ENCODE data around the gene FASN. TPM values are rescaled to one million over a fixed set of nuclear protein-coding genes. Genes with fewer than 3 reads are reported as not detected.
A peak's percentile ranks its signal among the peaks of the same experiment; 100 is the strongest.

Gene FASN
- total and polyA plus RNA-seq, 2 of the 13 experiments (the other 11 are each of a cell fraction or from before 2014, with no cell fraction given): 51.7 to 101 TPM

- no peak for TF ChIP-seq USF2 (IDR thresholded peaks at IDR 0.05; ENCODE audit: low read depth, low read length)
- no peak for TF ChIP-seq USF2 (CRISPR knock-in tag; IDR thresholded peaks at IDR 0.05; ENCODE audit: borderline replicate concordance)
- no peak for TF ChIP-seq MED8 (CRISPR knock-in tag; IDR thresholded peaks at IDR 0.05; ENCODE audit: insufficient replicate concordance)
- TF ChIP-seq RARG (CRISPR knock-in tag; IDR thresholded peaks at IDR 0.05; ENCODE audit: low read depth): no peak
- TF ChIP-seq GTF2F1 (IDR thresholded peaks at IDR 0.05; ENCODE audit: low read length): no peak
- TF ChIP-seq ATF7 (IDR thresholded peaks at IDR 0.05): no peak
- no peak for TF ChIP-seq ATF7 (CRISPR knock-in tag; IDR thresholded peaks at IDR 0.05)
- TF ChIP-seq ZSCAN5A (CRISPR knock-in tag; IDR thresholded peaks at IDR 0.05; ENCODE audit: borderline replicate concordance): no peak
- peak; percentile 49 for TF ChIP-seq HIVEP1 (CRISPR knock-in tag; IDR thresholded peaks at IDR 0.05)
- peak; percentile 67; the same call in 1 of the 2 replicates for TF ChIP-seq MXD1 (CRISPR knock-in tag; IDR thresholded peaks at IDR 0.05)
- no peak for TF ChIP-seq GATA4 (IDR thresholded peaks at IDR 0.05; ENCODE audit: borderline replicate concordance, low read depth)
- TF ChIP-seq BCL3 (CRISPR knock-in tag; IDR thresholded peaks at IDR 0.05): no peak
- TF ChIP-seq ZNF329 (CRISPR knock-in tag; IDR thresholded peaks at IDR 0.05; ENCODE audit: low read depth): no peak
- no peak for TF ChIP-seq TP53 (CRISPR knock-in tag; conservative IDR thresholded peaks at IDR 0.05)
- TF ChIP-seq GPN1 (CRISPR knock-in tag; IDR thresholded peaks at IDR 0.05; ENCODE audit: borderline replicate concordance): no peak
- no peak for TF ChIP-seq FOSL2 (CRISPR knock-in tag; IDR thresholded peaks at IDR 0.05)
- no peak for TF ChIP-seq HMGXB3 (CRISPR knock-in tag; IDR thresholded peaks at IDR 0.05; ENCODE audit: borderline replicate concordance)
These were observed 2.0 kb downstream of the FASN start (continued) for GRCh38 chr17:82095777-82096708.

All from HepG2 (cell line).